Measurements from ENCODE around the gene SH2D2A. TPM values are rescaled to one million over a fixed set of nuclear protein-coding genes. Genes with fewer than 3 reads are reported as not detected.
A peak's percentile ranks its signal among the peaks of the same experiment; 100 is the strongest.
"Not testable (repeated sequence)": the region's sequence is repeated elsewhere in the genome, so short reads cannot be mapped to it uniquely, and the experiment has no call there.

Gene SH2D2A
- total and polyA plus RNA-seq, 2 experiments from 2014 or later = 0.18 to 0.60 TPM

DNA sequence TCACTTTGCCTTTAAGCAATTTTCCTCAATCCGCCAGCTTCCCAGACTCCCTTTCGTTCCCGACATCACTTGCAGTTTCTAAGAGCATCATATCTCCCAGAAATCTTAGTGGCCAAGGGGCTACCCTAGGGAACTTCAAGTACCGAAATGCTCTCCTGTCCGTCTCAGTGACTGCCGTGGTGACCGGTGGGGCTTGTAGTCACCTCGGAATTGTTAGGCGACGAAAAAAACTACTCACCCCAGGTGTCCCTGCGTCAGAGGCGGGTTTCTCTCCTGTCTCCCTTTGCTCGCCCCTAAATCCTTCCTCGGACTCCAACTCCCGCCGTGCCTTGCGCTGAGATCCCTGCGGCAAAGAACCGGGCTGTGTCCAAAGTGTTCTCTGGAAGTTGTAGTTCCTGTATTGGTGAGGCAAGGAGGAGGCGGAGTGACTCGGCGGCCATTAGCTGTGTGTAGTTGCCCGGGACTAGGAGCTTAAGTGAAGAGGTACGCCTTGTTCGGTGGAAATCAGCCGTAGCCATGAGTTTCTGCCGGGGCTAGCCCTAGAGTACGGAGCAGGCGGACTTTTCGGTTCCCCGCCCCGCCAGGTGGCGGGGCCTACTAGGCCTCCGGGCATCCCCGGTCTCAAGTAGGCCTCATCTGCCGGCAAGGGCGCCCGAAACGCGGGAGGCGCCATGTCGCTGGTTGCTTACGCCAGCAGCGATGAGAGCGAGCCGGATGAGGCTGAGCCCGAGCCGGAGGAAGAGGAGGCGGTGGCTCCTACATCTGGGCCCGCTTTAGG, 49.4 kb downstream of the SH2D2A start, which contains the start of gene PRCC:
PRCC (plus strand) TSS at position 435 of the 778 bp plus-strand sequence; CDS start at position 672, 237 bp downstream.
- DNase-seq (ENCODE audit: low spot score) = peak; percentile 99
- H3K9me2 ChIP-seq (replicated peaks; ENCODE audit: insufficient read depth) = no peaks in the 10 kb centered on the region
- peak within 1 kb of the TSS; percentile 85 for H3K27ac ChIP-seq
- H2AFZ ChIP-seq = peak within 1 kb of the TSS; percentile 46
- TF ChIP-seq CTCF (IDR thresholded peaks at IDR 0.05; ENCODE audit: poor library complexity) (no peak), EZH2phosphoT487 (IDR thresholded peaks at IDR 0.05; ENCODE audit: low read depth, severe bottlenecking, unreplicated experiment) (no peak), EZH2 (IDR thresholded peaks at IDR 0.05; ENCODE audit: borderline replicate concordance) (no peak)
- H3K79me2 ChIP-seq = peaks cover 55% of the 10 kb centered on the region
- H3K4me3 ChIP-seq = peak within 1 kb of the TSS; percentile 48
- H3K4me1 ChIP-seq (ENCODE audit: insufficient read depth) = peaks cover 26% of the 10 kb centered on the region
- H3K27me3 ChIP-seq = no peaks in the 10 kb centered on the region
- no peaks in the 10 kb centered on the region for H3K36me3 ChIP-seq (replicated peaks; ENCODE audit: insufficient read depth, low read depth)
- H4K20me1 ChIP-seq (ENCODE audit: insufficient read depth, poor library complexity, severe bottlenecking) = peaks cover 26% of the 10 kb centered on the region
- peak within 1 kb of the TSS; percentile 94 for H3K4me2 ChIP-seq
- 1% methylated on average over 36 of the region's 50 CpGs for WGBS (ENCODE audit: low lambda C conversion rate, missing lambda C conversion rate)
- H3K9me3 ChIP-seq (ENCODE audit: low read depth) = no peaks in the 10 kb centered on the region

GRCh38 chr1:156766298-156767100, 50.1 kb downstream of the SH2D2A start:
- TF ChIP-seq EZH2phosphoT487 (IDR thresholded peaks at IDR 0.05; ENCODE audit: low read depth, severe bottlenecking, unreplicated experiment) = no peak
- no peak for TF ChIP-seq CTCF (IDR thresholded peaks at IDR 0.05; ENCODE audit: poor library complexity)
- Histone ChIP-seq H3K4me1 (ENCODE audit: insufficient read depth) (peaks cover 20% of the 10 kb centered on the region), H3K36me3 (replicated peaks; ENCODE audit: insufficient read depth, low read depth) (no peaks in the 10 kb centered on the region), H3K4me3 (peak overlapping the region; percentile 17), H3K27ac (peak overlapping the region; percentile 82), H2AFZ (peak overlapping the region; percentile 46), H3K27me3 (no peaks in the 10 kb centered on the region), H3K9me2 (replicated peaks; ENCODE audit: insufficient read depth) (no peaks in the 10 kb centered on the region), H4K20me1 (ENCODE audit: insufficient read depth, poor library complexity, severe bottlenecking) (peaks cover 20% of the 10 kb centered on the region), H3K9me3 (ENCODE audit: low read depth) (no peaks in the 10 kb centered on the region), H3K79me2 (peaks cover 47% of the 10 kb centered on the region), H3K4me2 (peak overlapping the region; percentile 74)
- WGBS (ENCODE audit: low lambda C conversion rate, missing lambda C conversion rate) = 22% methylated on average over 14 of the region's 14 CpGs
- peak; percentile 41 for DNase-seq (ENCODE audit: low spot score)

DNA sequence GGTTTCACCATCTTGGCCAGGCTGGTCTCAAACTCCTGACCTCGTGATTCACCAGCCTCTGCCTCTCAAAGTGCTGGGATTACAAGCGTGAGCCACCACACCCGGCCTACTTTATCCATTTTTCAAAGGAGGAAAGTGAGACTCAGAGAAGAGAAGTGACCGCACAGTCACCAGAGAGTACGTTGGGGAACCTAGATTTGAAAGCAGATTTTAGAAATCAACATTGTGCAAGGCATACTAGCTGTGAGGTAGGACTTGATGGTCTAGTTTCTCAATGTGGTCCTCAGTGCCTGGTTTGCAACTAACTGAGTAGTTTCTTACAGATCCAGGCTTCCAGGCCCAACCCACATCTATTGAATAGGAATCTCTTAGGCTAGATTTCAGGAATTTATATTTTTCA, 51.0 kb downstream of the SH2D2A start:
- peak overlapping the region; percentile 82 for H3K27ac ChIP-seq
- H3K4me3 ChIP-seq = no peak overlapping the region
- DNase-seq (ENCODE audit: low spot score) = no peak
- H2AFZ ChIP-seq = peak overlapping the region; percentile 46
- no peaks in the 10 kb centered on the region for H3K27me3 ChIP-seq
- H3K79me2 ChIP-seq = peaks cover 39% of the 10 kb centered on the region
- WGBS (ENCODE audit: low lambda C conversion rate, missing lambda C conversion rate) = 96% methylated on average over 5 of the region's 5 CpGs
- peak overlapping the region; percentile 74 for H3K4me2 ChIP-seq
- TF ChIP-seq EZH2 (IDR thresholded peaks at IDR 0.05; ENCODE audit: borderline replicate concordance) (no peak), EZH2phosphoT487 (IDR thresholded peaks at IDR 0.05; ENCODE audit: low read depth, severe bottlenecking, unreplicated experiment) (no peak), CTCF (IDR thresholded peaks at IDR 0.05; ENCODE audit: poor library complexity) (no peak)
- H3K36me3 ChIP-seq (replicated peaks; ENCODE audit: insufficient read depth, low read depth) = no peaks in the 10 kb centered on the region
- peaks cover 17% of the 10 kb centered on the region for H3K4me1 ChIP-seq (ENCODE audit: insufficient read depth)
- H4K20me1 ChIP-seq (ENCODE audit: insufficient read depth, poor library complexity, severe bottlenecking) = peaks cover 11% of the 10 kb centered on the region
- no peaks in the 10 kb centered on the region for H3K9me2 ChIP-seq (replicated peaks; ENCODE audit: insufficient read depth)
- no peaks in the 10 kb centered on the region for H3K9me3 ChIP-seq (ENCODE audit: low read depth)

GRCh38 chr1:156765136-156765535, 51.5 kb downstream of the SH2D2A start:
- DNase-seq (ENCODE audit: low spot score); H3K27me3 ChIP-seq; H3K4me3 ChIP-seq; H3K9me2 ChIP-seq (replicated peaks; ENCODE audit: insufficient read depth); H4K20me1 ChIP-seq (ENCODE audit: insufficient read depth, poor library complexity, severe bottlenecking); H3K27ac ChIP-seq; H3K9me3 ChIP-seq (ENCODE audit: low read depth); H3K36me3 ChIP-seq (replicated peaks; ENCODE audit: insufficient read depth, low read depth); H3K4me2 ChIP-seq; H2AFZ ChIP-seq: not testable (repeated sequence)
- Histone ChIP-seq H3K79me2 (peaks cover 34% of the 10 kb centered on the region), H3K4me1 (ENCODE audit: insufficient read depth) (peaks cover 11% of the 10 kb centered on the region)
- WGBS (ENCODE audit: low lambda C conversion rate, missing lambda C conversion rate) = 95% methylated on average over 15 of the region's 15 CpGs
